AG09309 (cell line): Measurements from ENCODE around the gene DHTKD1.

Source experiments
- DNase-seq: peaks from one replicate; pipeline ENCODE4 v3.0.0-alpha.2; 2010; ENCODE audit warnings: low read depth
- H3K4me3 ChIP-seq: 2 replicates; pipeline ENCODE4 v1.5.1; 2011; ENCODE audit warnings: mild to moderate bottlenecking, low read depth, low read length, moderate library complexity; ENCODE audit not compliant: control insufficient read depth
- TF ChIP-seq, protein P1 (sequence below): IDR thresholded peaks from 2 replicates; pipeline ENCODE4 v1.5.1; 2011; ENCODE audit warnings: mild to moderate bottlenecking, low read depth, low read length, inconsistent platforms; ENCODE audit not compliant: insufficient read depth, control insufficient read depth; ENCODE audit errors: missing control alignments

Gene DHTKD1, protein sequence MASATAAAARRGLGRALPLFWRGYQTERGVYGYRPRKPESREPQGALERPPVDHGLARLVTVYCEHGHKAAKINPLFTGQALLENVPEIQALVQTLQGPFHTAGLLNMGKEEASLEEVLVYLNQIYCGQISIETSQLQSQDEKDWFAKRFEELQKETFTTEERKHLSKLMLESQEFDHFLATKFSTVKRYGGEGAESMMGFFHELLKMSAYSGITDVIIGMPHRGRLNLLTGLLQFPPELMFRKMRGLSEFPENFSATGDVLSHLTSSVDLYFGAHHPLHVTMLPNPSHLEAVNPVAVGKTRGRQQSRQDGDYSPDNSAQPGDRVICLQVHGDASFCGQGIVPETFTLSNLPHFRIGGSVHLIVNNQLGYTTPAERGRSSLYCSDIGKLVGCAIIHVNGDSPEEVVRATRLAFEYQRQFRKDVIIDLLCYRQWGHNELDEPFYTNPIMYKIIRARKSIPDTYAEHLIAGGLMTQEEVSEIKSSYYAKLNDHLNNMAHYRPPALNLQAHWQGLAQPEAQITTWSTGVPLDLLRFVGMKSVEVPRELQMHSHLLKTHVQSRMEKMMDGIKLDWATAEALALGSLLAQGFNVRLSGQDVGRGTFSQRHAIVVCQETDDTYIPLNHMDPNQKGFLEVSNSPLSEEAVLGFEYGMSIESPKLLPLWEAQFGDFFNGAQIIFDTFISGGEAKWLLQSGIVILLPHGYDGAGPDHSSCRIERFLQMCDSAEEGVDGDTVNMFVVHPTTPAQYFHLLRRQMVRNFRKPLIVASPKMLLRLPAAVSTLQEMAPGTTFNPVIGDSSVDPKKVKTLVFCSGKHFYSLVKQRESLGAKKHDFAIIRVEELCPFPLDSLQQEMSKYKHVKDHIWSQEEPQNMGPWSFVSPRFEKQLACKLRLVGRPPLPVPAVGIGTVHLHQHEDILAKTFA

GRCh38 chr10:12068449-12069269 lies at the start of gene DHTKD1:
DHTKD1 (plus strand) TSS chr10:12068954; CDS start chr10:12069034, 80 bp downstream.
- peak within 1 kb of the TSS; percentile 97 for H3K4me3 ChIP-seq
- TF ChIP-seq, protein P1, sequence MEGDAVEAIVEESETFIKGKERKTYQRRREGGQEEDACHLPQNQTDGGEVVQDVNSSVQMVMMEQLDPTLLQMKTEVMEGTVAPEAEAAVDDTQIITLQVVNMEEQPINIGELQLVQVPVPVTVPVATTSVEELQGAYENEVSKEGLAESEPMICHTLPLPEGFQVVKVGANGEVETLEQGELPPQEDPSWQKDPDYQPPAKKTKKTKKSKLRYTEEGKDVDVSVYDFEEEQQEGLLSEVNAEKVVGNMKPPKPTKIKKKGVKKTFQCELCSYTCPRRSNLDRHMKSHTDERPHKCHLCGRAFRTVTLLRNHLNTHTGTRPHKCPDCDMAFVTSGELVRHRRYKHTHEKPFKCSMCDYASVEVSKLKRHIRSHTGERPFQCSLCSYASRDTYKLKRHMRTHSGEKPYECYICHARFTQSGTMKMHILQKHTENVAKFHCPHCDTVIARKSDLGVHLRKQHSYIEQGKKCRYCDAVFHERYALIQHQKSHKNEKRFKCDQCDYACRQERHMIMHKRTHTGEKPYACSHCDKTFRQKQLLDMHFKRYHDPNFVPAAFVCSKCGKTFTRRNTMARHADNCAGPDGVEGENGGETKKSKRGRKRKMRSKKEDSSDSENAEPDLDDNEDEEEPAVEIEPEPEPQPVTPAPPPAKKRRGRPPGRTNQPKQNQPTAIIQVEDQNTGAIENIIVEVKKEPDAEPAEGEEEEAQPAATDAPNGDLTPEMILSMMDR: peak; percentile 28
- DNase-seq: peak; percentile 82

DNA sequence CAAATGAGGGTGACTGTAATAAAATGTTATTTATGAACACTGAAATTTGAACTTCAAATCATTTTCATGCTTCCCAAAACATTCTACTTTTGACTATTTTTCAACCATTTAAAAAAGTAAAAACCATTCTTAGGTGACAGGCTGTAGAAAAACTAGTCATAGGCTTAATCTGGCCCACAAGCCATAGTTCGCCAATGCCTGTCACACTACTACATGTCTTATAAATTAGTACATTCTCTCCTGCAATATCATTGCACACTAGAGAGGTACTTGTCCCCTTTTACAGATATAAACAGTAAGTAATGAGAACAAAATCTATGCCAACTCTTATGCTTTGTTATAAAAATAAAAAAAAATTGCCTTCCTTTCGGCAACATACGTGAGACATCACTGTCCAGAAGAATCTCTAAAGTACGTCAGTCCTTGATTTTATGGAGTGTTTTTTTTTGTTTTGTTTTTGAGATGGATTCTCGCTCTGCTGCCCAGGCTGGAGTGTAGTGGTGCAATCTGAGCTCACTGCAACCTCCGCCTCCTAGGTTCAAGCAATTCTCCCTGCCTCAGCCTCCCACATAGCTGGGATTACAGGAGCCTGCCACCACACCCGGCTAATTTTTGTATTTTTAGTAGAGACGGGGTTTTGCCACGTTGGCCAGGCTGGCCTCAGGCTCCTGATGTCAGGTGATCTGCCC lies 49.3 kb upstream of the DHTKD1 start:
- DNase-seq: no peak
- H3K4me3 ChIP-seq: no peak overlapping the region
- TF ChIP-seq, protein P1: no peak

DNA sequence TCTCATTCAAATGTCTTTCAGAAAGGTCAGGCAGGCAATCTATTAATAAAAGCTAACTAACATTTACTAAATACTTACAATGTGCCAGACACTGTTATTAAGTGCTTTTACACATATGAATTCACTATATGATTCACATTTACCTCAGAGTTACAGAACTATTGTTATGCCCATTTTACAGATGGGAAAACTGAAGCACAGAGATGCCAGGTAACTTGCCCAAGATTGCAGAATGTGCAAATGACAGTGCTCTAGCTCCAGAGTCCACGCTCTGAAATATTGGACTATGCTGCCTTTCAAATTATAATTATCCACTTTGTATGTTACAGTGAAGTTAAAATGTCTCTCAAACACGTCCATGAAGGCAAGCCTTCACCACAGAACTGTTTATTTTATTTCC lies 48.2 kb upstream of the DHTKD1 start:
- TF ChIP-seq, protein P1: no peak
- no peak overlapping the region for H3K4me3 ChIP-seq
- no peak for DNase-seq

DNA sequence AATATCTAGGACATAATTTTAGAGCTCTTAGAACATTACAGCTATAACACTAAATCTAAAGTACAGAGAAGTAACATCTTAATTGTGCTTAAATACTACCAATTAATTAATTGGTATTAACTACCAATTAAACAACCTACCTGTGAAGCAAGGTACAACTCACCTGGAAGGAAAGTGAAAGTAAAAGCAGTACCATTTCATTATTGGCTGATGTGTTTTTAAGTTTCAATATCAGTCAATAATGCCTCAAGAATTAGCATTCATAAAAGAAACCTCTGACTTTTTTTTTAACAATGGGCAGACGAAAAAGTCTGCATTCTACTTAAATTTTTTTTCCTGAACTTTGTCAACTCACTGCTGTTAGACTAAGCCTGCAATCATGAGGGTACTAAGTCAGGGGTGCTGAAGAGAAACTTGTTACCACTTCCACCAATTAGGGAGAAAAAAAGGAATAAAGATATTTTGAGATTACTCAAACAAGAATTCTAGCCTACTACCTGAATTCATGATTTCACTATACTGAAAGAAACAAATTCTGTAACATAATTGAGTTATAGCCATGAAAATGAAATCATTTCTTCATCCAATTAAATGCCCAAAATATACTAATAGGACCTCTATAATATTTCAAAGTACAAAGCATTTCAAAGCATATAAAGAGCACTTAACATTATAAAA lies 46.0 kb upstream of the DHTKD1 start:
- TF ChIP-seq, protein P1: no peak
- no peak overlapping the region for H3K4me3 ChIP-seq
- no peak for DNase-seq

DNA sequence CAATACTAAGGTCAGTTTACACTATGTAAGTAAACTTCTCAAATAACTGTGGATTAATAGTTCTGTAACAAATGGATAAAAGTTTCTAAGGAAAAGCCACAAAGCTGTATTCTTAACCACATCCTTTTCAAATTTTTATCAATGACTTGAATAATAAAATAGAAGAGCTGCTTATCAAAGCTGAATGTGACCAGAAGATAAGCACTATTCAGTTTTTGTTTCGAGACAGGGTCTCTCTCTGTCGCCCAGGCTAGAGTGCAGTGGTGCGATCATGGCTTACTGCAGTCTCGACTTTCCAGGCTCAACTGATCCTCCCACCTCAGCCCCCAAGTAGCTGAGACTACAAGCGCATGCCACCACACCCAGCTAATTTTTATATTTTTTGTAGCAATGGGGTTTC lies 43.2 kb upstream of the DHTKD1 start:
- TF ChIP-seq, protein P1: no peak
- no peak for DNase-seq
- no peak overlapping the region for H3K4me3 ChIP-seq
